Testis (tissue), 2 donors: ENCODE results near the gene SAMM50.
A peak's percentile ranks its signal among the peaks of the same experiment; 100 is the strongest.

Source experiments
- POLR2A ChIP-seq: fragments of 450-650 bp; IDR thresholded peaks from one replicate; pipeline ENCODE4 v1.6.1; 2017; ENCODE audit warnings: antibody characterized with exemption, mild to moderate bottlenecking, moderate library complexity
- TF ChIP-seq, protein P1 (sequence below), 3 experiments: fragments of 450-650 bp in 2 of 3; fragments of 200-600 bp in 1 of 3; sonication (generic) in 1 of 3; IDR thresholded peaks; one replicate each; pipeline ENCODE4 v1.5.1; 2016 to 2019; ENCODE audit warnings: antibody characterized with exemption in 3 of 3, mild to moderate bottlenecking in 2 of 3, moderate library complexity in 1 of 3

DNA sequence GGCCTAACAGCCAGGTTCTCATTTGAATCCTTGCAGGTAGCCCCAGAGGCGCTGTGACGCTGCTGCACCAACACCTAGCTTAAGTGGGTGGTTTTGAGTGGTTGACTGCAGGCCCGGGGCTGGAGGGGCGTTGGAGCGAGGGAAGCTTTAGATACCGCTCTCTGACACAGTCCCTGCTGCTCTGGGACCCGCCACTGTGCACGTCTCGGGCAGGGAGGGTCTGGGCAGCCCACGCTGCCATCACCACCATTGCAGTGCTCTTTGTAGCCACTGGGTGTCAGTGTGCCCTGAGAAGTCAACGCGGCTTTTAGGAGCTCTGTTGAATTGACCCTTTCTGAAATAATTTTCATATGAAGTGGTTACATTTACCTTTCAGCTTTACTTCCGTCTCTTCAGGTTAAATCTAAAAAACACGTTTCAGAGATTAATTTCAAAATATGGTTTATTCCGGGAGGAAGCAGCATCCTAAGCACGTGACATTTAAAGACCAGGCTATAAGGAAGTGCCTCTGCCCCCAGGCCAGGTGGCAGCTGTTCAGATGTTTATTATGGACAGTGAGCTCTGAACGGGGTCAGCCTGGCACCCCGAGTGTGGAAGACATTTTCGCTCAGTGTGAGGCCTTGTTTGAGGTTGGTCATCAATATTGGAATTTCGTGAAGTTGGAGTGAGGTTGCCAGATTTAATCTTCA is 38.0 kb downstream of the SAMM50 start:
- TF ChIP-seq, protein P1, sequence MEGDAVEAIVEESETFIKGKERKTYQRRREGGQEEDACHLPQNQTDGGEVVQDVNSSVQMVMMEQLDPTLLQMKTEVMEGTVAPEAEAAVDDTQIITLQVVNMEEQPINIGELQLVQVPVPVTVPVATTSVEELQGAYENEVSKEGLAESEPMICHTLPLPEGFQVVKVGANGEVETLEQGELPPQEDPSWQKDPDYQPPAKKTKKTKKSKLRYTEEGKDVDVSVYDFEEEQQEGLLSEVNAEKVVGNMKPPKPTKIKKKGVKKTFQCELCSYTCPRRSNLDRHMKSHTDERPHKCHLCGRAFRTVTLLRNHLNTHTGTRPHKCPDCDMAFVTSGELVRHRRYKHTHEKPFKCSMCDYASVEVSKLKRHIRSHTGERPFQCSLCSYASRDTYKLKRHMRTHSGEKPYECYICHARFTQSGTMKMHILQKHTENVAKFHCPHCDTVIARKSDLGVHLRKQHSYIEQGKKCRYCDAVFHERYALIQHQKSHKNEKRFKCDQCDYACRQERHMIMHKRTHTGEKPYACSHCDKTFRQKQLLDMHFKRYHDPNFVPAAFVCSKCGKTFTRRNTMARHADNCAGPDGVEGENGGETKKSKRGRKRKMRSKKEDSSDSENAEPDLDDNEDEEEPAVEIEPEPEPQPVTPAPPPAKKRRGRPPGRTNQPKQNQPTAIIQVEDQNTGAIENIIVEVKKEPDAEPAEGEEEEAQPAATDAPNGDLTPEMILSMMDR (IDR thresholded peaks at IDR 0.05) = peak; percentile 86 to 92 (median 88)
- TF ChIP-seq POLR2A = no peak
